Left lobe of liver (tissue), 2 donors: Measurements from ENCODE around the gene SLC4A11. TPM values are rescaled to one million over a fixed set of nuclear protein-coding genes. Genes with fewer than 3 reads are reported as not detected.

Source experiments
- ATAC-seq: fragments of 200-7000 bp; cut with Tn5 transposase; one replicate; pipeline ENCODE4 v1.9.1; 2020; ENCODE audit warnings: mild to moderate bottlenecking, moderate library complexity
- DNase-seq: peaks from one replicate; pipeline ENCODE4 v3.0.0-alpha.2; 2020; ENCODE audit warnings: low spot score
- total RNA-seq: library from RNA; stranded (reverse); gene quantifications from one replicate; pipeline ENCODE4 v1.2.1, GENCODE V29; 2021
- donor health status: DM: no; HTN: no; CAD: no; lungs with moderate emphysema.
- donor health status: DM: no; HTN: yes; CAD: no.

The SLC4A11 gene
- total RNA-seq, 1 donor from 2014 or later: 0.18 TPM

- ATAC-seq (no peak), DNase-seq (no peak)
Observed at GRCh38 chr20:3177746-3178485, 61.1 kb downstream of the SLC4A11 start.

Other genes with a start within 250 kb of the SLC4A11 start
- gene GNRH2, start 195.6 kb downstream of the SLC4A11 start, total RNA-seq: 1.6 TPM
- gene MRPS26, start 193.1 kb downstream of the SLC4A11 start, total RNA-seq: 48.3 TPM
- 8.4 TPM for gene OXT, start 167.6 kb downstream of the SLC4A11 start, total RNA-seq
- not detected for gene AVP, start 154.5 kb downstream of the SLC4A11 start, total RNA-seq
- 9.3 TPM for gene FASTKD5, start 79.3 kb downstream of the SLC4A11 start, total RNA-seq
- gene UBOX5, start 79.3 kb downstream of the SLC4A11 start, total RNA-seq: 2.7 TPM
- 5.7 TPM for gene LZTS3, start 65.6 kb downstream of the SLC4A11 start, total RNA-seq
- 71.0 TPM for gene DDRGK1, start 34.5 kb downstream of the SLC4A11 start, total RNA-seq
- gene ITPA, start 29.7 kb downstream of the SLC4A11 start, total RNA-seq: 25.3 TPM
- 2.9 TPM for gene DNAAF9, start 168.5 kb upstream of the SLC4A11 start, total RNA-seq
- gene ATRN, start 231.8 kb upstream of the SLC4A11 start, total RNA-seq: 45.9 TPM